ENCODE measurements around the gene FPGS. TPM values are rescaled to one million over a fixed set of nuclear protein-coding genes. Genes with fewer than 3 reads are reported as not detected.

The FPGS gene
- polyA plus RNA-seq, 3 donors = 21.3 to 28.5 (median 25.2) TPM

- peaks cover 1 to 2% (median 2%) of the 10 kb centered on the region in 3 donors for H3K27me3 Mint-ChIP-seq (ENCODE audit: low read depth in 3 of 3)
- Histone ChIP-seq H3K9me3 (replicated peaks in 1 of 2; ENCODE audit: control insufficient read depth in 1 of 2, insufficient read depth in 1 of 2, low read length in 2 of 2) (no peaks in the 10 kb centered on the region), H3K4me2 (replicated peaks; ENCODE audit: extremely low read depth, low read length, poor library complexity, severe bottlenecking) (no peak overlapping the region), H3K79me2 (ENCODE audit: insufficient read depth, low read length) (no peaks in the 10 kb centered on the region), H2AFZ (ENCODE audit: insufficient read depth, low read depth, low read length, poor library complexity, severe bottlenecking) (no peak overlapping the region), H3K9ac (ENCODE audit: insufficient read depth, low read length, poor library complexity, severe bottlenecking) (no peak overlapping the region), H3K4me1 (ENCODE audit: control insufficient read depth in 1 of 2, insufficient read depth in 2 of 2, low read length in 2 of 2) (peaks cover 45 to 46% of the 10 kb centered on the region in 2 donors), H3K27ac (ENCODE audit: low read depth in 1 of 2, low read length in 2 of 2) (no peak overlapping the region), H3K27me3 (ENCODE audit: control insufficient read depth in 2 of 2, insufficient read depth in 2 of 2, low read length in 2 of 2) (no peaks in the 10 kb centered on the region), H4K20me1 (ENCODE audit: insufficient read depth, low read length) (no peaks in the 10 kb centered on the region), H3K4me3 (replicated peaks in 1 of 3; ENCODE audit: low read depth in 2 of 3, low read length in 3 of 3) (no peak overlapping the region), H3K36me3 (replicated peaks in 1 of 2; ENCODE audit: control insufficient read depth in 1 of 2, insufficient read depth in 2 of 2, low read length in 2 of 2) (peaks cover 5 to 11% of the 10 kb centered on the region in 2 donors)
- 73% methylated on average over 2 of the region's 7 CpGs for WGBS (ENCODE audit: insufficient coverage)
- no peak for DNase-seq
- TF ChIP-seq CTCF (IDR thresholded peaks at IDR 0.05) = no peak
- H3K9me3 Mint-ChIP-seq = peaks cover 0 to 4% (median 0%) of the 10 kb centered on the region in 7 donors
- peaks cover 22 to 38% of the 10 kb centered on the region in 2 donors for H3K36me3 Mint-ChIP-seq
- peak overlapping the region in 5 of 7 donors; percentile 80 to 97 (median 88) for H3K27ac Mint-ChIP-seq
- peaks cover 47% of the 10 kb centered on the region for H3K4me1 Mint-ChIP-seq
- no peak overlapping the region for H3K4me3 Mint-ChIP-seq
- intact Hi-C loops (cut with micrococcal nuclease) = no loop called here
Measured at GRCh38 chr9:127832248-127832647, 29.6 kb downstream of the FPGS start.

- Histone ChIP-seq H3K4me3 (replicated peaks in 1 of 3; ENCODE audit: low read depth in 2 of 3, low read length in 3 of 3) (no peak overlapping the region), H4K20me1 (ENCODE audit: insufficient read depth, low read length) (no peaks in the 10 kb centered on the region), H3K36me3 (replicated peaks in 1 of 2; ENCODE audit: control insufficient read depth in 1 of 2, insufficient read depth in 2 of 2, low read length in 2 of 2) (peaks cover 5 to 10% of the 10 kb centered on the region in 2 donors), H2AFZ (ENCODE audit: insufficient read depth, low read depth, low read length, poor library complexity, severe bottlenecking) (no peak overlapping the region), H3K27me3 (ENCODE audit: control insufficient read depth in 2 of 2, insufficient read depth in 2 of 2, low read length in 2 of 2) (no peaks in the 10 kb centered on the region), H3K4me1 (ENCODE audit: control insufficient read depth in 1 of 2, insufficient read depth in 2 of 2, low read length in 2 of 2) (peaks cover 45 to 46% of the 10 kb centered on the region in 2 donors), H3K9ac (ENCODE audit: insufficient read depth, low read length, poor library complexity, severe bottlenecking) (peak overlapping the region; percentile 43), H3K79me2 (ENCODE audit: insufficient read depth, low read length) (no peaks in the 10 kb centered on the region), H3K9me3 (replicated peaks in 1 of 2; ENCODE audit: control insufficient read depth in 1 of 2, insufficient read depth in 1 of 2, low read length in 2 of 2) (no peaks in the 10 kb centered on the region), H3K4me2 (replicated peaks; ENCODE audit: extremely low read depth, low read length, poor library complexity, severe bottlenecking) (no peak overlapping the region), H3K27ac (ENCODE audit: low read depth in 1 of 2, low read length in 2 of 2) (peak overlapping the region; percentile 78 to 82)
- Mint-ChIP-seq H3K4me1 (peaks cover 53% of the 10 kb centered on the region), H3K9me3 (peaks cover 0 to 4% (median 0%) of the 10 kb centered on the region in 7 donors), H3K36me3 (peaks cover 24 to 38% of the 10 kb centered on the region in 2 donors), H3K27ac (peak overlapping the region; percentile 78 to 99 (median 96)), H3K4me3 (no peak overlapping the region), H3K27me3 (ENCODE audit: low read depth in 3 of 3) (peaks cover 3 to 5% (median 4%) of the 10 kb centered on the region in 3 donors)
- intact Hi-C loops (cut with micrococcal nuclease) = no loop called here
- no peak for TF ChIP-seq CTCF (IDR thresholded peaks at IDR 0.05)
- peak; percentile 85 to 95 (median 92) for DNase-seq
- 17% methylated on average over 1 of the region's 1 CpG for WGBS (ENCODE audit: insufficient coverage)
Measured at GRCh38 chr9:127833555-127833954, 30.9 kb downstream of the FPGS start.

All from CD14-positive monocyte (primary cell).